Measurements from ENCODE around the gene TSTD1.

DNA sequence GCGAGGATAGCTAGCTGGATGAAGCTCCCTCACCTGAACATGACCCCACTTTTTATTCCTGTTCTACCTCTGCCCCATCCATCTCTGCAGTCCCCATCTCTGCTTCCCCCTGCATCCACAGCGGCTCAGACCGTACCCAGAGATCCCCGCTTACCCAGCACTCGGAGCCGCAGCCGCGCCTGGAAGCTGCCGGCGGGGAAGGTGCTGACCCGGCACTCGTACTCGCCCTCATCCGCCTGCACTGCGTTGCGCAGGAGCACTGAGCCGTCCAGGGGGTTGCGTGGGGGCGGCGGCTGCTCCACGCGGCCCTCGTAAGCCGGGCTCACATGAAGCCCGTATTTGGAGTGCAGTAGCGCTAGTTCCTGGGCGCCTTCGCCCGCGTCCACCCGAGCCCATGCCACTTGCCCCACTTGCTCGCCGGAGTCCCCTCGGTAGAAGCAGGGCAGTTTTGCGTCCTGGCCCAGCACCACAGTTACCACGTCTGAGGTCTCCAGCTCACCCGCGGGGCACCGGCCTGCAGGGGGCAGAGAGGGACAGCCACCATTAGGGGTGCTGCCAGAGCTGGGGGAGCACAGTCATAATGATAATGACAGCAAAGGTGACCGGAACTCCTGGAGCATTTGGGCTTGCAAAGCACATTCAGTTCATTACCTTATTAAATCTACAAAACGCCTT is 40.8 kb upstream of the TSTD1 start:
- TF ChIP-seq EP300 (IDR thresholded peaks at IDR 0.05), result no peak
- TF ChIP-seq, protein P1, sequence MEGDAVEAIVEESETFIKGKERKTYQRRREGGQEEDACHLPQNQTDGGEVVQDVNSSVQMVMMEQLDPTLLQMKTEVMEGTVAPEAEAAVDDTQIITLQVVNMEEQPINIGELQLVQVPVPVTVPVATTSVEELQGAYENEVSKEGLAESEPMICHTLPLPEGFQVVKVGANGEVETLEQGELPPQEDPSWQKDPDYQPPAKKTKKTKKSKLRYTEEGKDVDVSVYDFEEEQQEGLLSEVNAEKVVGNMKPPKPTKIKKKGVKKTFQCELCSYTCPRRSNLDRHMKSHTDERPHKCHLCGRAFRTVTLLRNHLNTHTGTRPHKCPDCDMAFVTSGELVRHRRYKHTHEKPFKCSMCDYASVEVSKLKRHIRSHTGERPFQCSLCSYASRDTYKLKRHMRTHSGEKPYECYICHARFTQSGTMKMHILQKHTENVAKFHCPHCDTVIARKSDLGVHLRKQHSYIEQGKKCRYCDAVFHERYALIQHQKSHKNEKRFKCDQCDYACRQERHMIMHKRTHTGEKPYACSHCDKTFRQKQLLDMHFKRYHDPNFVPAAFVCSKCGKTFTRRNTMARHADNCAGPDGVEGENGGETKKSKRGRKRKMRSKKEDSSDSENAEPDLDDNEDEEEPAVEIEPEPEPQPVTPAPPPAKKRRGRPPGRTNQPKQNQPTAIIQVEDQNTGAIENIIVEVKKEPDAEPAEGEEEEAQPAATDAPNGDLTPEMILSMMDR (IDR thresholded peaks at IDR 0.05), result no peak
- TF ChIP-seq POLR2AphosphoS5 (IDR thresholded peaks at IDR 0.05), result no peak
